Ascending aorta (tissue), 2 donors: ENCODE results near the gene MASP2. TPM values are rescaled to one million over a fixed set of nuclear protein-coding genes. Genes with fewer than 3 reads are reported as not detected.
"Not testable (repeated sequence)": the region's sequence is repeated elsewhere in the genome, so short reads cannot be mapped to it uniquely, and the experiment has no call there.

Experiments
- DNase-seq, 2 donors: peaks; one replicate each; pipeline ENCODE4 v3.0.0-alpha.2; 2019; ENCODE audit warnings: low spot score in 2 of 2
- H3K27ac ChIP-seq, 2 donors: fragments of 200-600 bp; sonication (generic); one replicate each; pipeline ENCODE4 v1.5.1; 2016 to 2017; ENCODE audit warnings: mild to moderate bottlenecking in 1 of 2
- H3K27me3 ChIP-seq: fragments of 200-600 bp; sonication (generic); one replicate; pipeline ENCODE4 v1.5.1; 2017
- H3K36me3 ChIP-seq, 2 donors: fragments of 200-600 bp; sonication (generic); one replicate each; pipeline ENCODE4 v1.5.1; 2016
- H3K4me1 ChIP-seq, 2 donors: fragments of 200-600 bp; sonication (generic); one replicate each; pipeline ENCODE4 v1.5.1; 2016 to 2017; ENCODE audit warnings: mild to moderate bottlenecking in 1 of 2
- H3K4me3 ChIP-seq, 2 donors: fragments of 200-600 bp; sonication (generic); one replicate each; pipeline ENCODE4 v1.5.1; 2016 to 2017; ENCODE audit warnings: mild to moderate bottlenecking in 1 of 2
- H3K9me3 ChIP-seq, 2 donors: fragments of 200-600 bp; sonication (generic); one replicate each; pipeline ENCODE4 v1.5.1; 2016
- intact Hi-C: fragments of 100-400 bp; cut with DNase I; formaldehyde crosslinking; loops from one replicate; pipeline ENCODE4 v1.15.1; 2023
- total RNA-seq: library from RNA; depleted of rRNA; stranded (reverse); fragments of >200 nt; gene quantifications from one replicate; pipeline ENCODE4 v1.1.0, GENCODE V29; 2016
- TF ChIP-seq, protein P1 (sequence below), 3 experiments: fragments of 200-600 bp in 2 of 3; fragments of 450-650 bp in 1 of 3; sonication (generic) in 2 of 3; IDR thresholded peaks; one replicate each; pipeline ENCODE4 v1.5.1; 2016 to 2019; ENCODE audit warnings: antibody characterized with exemption in 3 of 3, mild to moderate bottlenecking in 1 of 3, moderate library complexity in 1 of 3

Gene MASP2
- total RNA-seq, 1 donor from 2014 or later = not detected

DNA sequence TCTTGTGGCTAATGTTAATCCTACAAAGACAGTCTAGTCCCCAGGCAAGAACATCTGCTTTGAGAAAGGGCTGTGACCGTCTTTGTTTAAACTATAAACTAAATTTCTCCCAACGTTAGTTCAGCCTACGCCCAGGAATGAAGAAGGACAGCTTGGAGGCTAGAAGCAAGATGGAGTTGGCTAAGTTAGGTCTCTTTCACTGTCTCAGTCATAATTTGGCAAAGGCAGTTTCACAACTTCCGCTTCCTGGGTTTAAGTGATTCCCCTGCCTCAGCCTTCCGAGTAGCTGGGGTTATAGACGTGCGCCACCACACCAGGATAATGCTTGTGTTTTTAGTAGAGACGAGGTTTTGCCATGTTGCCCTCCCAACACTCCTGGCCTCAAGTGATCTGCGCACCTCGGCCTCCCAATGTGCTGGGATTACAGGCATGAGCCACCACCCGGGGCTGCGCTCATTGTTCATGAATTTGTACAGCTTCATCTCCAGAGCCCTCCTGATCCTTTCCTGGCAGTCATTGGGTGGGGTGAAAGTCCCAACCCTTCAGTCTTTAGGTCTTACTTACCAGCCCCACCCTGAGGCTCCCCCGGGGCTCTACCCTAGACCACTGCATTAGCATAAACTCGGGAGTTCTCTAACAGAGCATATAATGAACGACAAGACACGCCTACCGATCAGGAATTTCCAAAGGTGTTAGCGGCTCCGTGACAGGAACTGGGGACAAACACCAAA is 4.9 kb upstream of the MASP2 start:
- H3K9me3 ChIP-seq = no peaks in the 10 kb centered on the region
- no peaks in the 10 kb centered on the region for H3K4me1 ChIP-seq
- H3K27me3 ChIP-seq = no peaks in the 10 kb centered on the region
- H3K27ac ChIP-seq = no peak overlapping the region
- intact Hi-C loops = no loop called here
- peaks cover 17 to 26% of the 10 kb centered on the region in 2 donors for H3K36me3 ChIP-seq
- DNase-seq = no peak
- TF ChIP-seq, protein P1, sequence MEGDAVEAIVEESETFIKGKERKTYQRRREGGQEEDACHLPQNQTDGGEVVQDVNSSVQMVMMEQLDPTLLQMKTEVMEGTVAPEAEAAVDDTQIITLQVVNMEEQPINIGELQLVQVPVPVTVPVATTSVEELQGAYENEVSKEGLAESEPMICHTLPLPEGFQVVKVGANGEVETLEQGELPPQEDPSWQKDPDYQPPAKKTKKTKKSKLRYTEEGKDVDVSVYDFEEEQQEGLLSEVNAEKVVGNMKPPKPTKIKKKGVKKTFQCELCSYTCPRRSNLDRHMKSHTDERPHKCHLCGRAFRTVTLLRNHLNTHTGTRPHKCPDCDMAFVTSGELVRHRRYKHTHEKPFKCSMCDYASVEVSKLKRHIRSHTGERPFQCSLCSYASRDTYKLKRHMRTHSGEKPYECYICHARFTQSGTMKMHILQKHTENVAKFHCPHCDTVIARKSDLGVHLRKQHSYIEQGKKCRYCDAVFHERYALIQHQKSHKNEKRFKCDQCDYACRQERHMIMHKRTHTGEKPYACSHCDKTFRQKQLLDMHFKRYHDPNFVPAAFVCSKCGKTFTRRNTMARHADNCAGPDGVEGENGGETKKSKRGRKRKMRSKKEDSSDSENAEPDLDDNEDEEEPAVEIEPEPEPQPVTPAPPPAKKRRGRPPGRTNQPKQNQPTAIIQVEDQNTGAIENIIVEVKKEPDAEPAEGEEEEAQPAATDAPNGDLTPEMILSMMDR (IDR thresholded peaks at IDR 0.05) = no peak
- H3K4me3 ChIP-seq = no peak overlapping the region

GRCh38 chr1:11051121-11051520 is 4.1 kb upstream of the MASP2 start:
- DNase-seq, intact Hi-C loops: not testable (repeated sequence)

DNA sequence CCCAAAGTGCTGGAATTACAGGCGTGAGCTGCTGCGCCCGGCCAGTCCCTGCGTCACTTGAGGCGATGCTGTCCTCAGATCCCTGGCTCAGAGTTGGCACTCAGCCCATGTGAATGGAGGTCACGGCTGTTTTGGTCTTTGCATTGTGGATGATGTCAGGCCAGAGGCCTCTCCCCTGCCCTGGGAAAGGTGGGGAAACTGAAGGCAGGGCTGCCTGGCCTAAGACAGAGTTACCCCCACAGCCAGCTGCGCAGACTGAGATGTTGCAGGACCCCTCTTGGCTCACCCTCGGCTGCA is 821 bp downstream of the MASP2 start:
- DNase-seq = no peak

More at GRCh38 chr1:11051121-11051520, 4.1 kb upstream of the MASP2 start:
- H3K27me3 ChIP-seq, H3K4me3 ChIP-seq, H3K4me1 ChIP-seq, H3K9me3 ChIP-seq, H3K27ac ChIP-seq: not testable (repeated sequence)
- H3K36me3 ChIP-seq = peaks cover 17% of the 10 kb centered on the region in 2 donors

GRCh38 chr1:11045428-11046269 is 1.4 kb downstream of the MASP2 start:
- no peaks in the 10 kb centered on the region for H3K36me3 ChIP-seq
- no peaks in the 10 kb centered on the region for H3K9me3 ChIP-seq
- H3K4me3 ChIP-seq = no peak overlapping the region
- H3K27me3 ChIP-seq = no peaks in the 10 kb centered on the region
- DNase-seq = no peak
- intact Hi-C loops = no loop called here
- H3K27ac ChIP-seq = no peak overlapping the region
- H3K4me1 ChIP-seq = no peaks in the 10 kb centered on the region
- TF ChIP-seq, protein P1 (IDR thresholded peaks at IDR 0.05) = no peak

More for the DNA sequence above, 821 bp downstream of the MASP2 start:
- Histone ChIP-seq H3K9me3 (no peaks in the 10 kb centered on the region), H3K4me1 (no peaks in the 10 kb centered on the region), H3K27me3 (no peaks in the 10 kb centered on the region), H3K4me3 (no peak overlapping the region), H3K27ac (no peak overlapping the region), H3K36me3 (no peaks in the 10 kb centered on the region)
- TF ChIP-seq, protein P1 (IDR thresholded peaks at IDR 0.05) = no peak
- intact Hi-C loops = no loop called here

DNA sequence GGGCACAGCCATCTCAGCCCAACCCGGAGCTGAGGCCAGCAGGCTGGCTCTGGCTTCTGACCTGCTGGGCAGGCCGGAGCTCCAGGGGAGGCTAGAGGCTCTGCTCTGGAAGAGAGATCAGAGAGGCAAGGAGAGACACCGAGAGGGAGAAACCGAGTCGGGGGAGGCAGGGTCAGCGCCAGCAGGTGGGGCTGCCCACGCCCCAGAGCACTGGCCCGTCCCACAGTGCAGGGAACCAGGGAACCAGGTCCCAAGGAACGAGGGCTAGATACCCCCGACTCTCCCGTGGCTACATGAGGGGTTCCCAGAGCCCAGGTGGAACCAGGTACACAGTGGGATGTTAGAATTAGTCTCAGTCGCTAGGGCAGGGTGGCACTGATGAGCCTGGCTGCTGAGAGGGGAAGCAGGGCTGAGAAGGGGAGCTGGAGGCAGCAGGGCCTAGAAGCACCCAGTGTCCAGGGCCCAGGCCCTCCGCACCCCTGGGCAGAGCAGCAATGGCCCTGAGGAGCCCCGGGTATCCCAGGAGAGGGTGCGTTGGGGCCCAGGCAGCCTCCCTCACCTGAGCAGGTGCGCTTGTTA is 2.1 kb downstream of the MASP2 start:
- H3K36me3 ChIP-seq = no peaks in the 10 kb centered on the region
- no peak for DNase-seq
- no peak overlapping the region for H3K27ac ChIP-seq
- H3K4me3 ChIP-seq = no peak overlapping the region
- TF ChIP-seq, protein P1 (IDR thresholded peaks at IDR 0.05) = no peak
- intact Hi-C loops = no loop called here
- H3K27me3 ChIP-seq = no peaks in the 10 kb centered on the region
- no peaks in the 10 kb centered on the region for H3K4me1 ChIP-seq
- no peaks in the 10 kb centered on the region for H3K9me3 ChIP-seq
